ENCODE measurements around the gene GPRC5A. TPM values are rescaled to one million over a fixed set of nuclear protein-coding genes. Genes with fewer than 3 reads are reported as not detected.

GPRC5A gene, protein sequence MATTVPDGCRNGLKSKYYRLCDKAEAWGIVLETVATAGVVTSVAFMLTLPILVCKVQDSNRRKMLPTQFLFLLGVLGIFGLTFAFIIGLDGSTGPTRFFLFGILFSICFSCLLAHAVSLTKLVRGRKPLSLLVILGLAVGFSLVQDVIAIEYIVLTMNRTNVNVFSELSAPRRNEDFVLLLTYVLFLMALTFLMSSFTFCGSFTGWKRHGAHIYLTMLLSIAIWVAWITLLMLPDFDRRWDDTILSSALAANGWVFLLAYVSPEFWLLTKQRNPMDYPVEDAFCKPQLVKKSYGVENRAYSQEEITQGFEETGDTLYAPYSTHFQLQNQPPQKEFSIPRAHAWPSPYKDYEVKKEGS
- 28.9 and 33.8 TPM in 2 replicates for total RNA-seq

DNA sequence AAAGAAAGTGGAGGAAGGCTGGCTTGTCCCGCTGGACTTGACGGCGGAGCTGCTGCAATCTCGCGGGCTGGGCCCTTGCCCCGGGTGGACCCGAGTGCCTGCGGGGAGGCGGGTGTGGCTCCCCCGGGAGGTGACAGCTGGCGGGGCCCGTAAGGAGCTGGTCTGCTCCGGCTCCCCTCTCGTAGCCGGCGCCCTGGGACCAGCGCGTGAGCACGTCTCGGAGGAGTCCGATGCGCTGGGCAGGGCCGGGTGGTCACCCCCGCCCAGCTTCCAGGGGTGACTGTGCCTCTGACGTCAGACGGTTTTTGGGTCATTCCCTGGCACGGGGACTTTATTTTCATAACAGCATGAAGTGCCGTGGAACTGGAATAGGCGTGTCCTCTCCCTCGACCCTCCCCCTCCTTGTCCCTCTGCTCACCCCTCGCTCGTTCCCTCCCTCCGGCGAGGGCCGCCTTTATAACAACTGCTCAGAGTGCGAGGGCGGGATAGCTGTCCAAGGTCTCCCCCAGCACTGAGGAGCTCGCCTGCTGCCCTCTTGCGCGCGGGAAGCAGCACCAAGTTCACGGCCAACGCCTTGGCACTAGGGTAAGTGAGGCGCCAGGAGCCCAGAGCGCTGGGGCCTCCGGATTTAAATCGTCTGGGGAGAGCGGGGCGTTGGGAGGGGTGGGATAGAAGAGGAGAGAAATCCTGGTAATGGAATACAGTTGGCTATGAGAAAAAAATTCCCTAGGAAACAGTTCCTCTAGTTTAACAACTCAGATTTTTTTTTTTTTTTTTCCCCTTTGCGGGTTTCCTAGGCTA lies at the start of gene GPRC5A:
GPRC5A (plus strand) TSS at position 483 of the 801 bp plus-strand sequence. CDS start 16,688 bp downstream, outside the sequence.

DNA sequence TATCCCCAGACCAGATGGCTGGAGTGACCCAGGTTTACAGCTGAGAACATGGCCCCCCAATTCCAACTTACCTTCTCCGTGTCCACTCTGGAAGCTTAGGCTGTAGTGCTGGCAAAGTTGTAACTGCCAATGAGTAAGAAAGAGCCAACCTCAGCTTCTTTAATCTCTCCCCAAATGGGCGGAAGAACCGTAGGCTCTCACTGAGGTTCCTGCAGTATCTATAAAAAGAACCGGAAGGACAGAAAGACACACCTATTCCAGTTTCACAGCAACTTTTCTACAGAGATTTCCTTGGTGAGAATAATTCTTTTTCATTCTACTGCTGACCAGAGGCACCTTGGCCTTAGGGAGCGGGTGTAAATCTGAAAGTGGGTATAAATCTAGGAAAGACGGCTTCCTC lies 60.7 kb downstream of the GPRC5A start, which contains the start of gene GPRC5D:
GPRC5D (minus strand) TSS at position 135 of the 400 bp plus-strand sequence. CDS start 1,786 bp downstream, outside the sequence.

Other genes starting within 250 kb of the GPRC5A start
- gene GPR19, start 195.4 kb upstream of the GPRC5A start, total RNA-seq = 0.78 and 1.3 TPM in 2 replicates
- gene CDKN1B, start 174.2 kb upstream of the GPRC5A start, total RNA-seq = 34.9 and 39.9 TPM in 2 replicates
- 7.1 and 9.0 TPM in 2 replicates for gene APOLD1, start 105.9 kb upstream of the GPRC5A start, total RNA-seq
- gene DDX47, start 78.2 kb upstream of the GPRC5A start, total RNA-seq = 68.1 and 79.7 TPM in 2 replicates
- not detected in 2 replicates for gene GPRC5D, start 60.6 kb downstream of the GPRC5A start, total RNA-seq
- 10.5 and 11.9 TPM in 2 replicates for gene HEBP1, start 108.7 kb downstream of the GPRC5A start, total RNA-seq
- gene FAM234B, start 152.8 kb downstream of the GPRC5A start, total RNA-seq = 5.2 and 7.1 TPM in 2 replicates
- gene GSG1, start 212.1 kb downstream of the GPRC5A start, total RNA-seq = 0.13 TPM in 1 of 2 replicates, not detected in the other